Measurements from ENCODE around the gene PTPRM. TPM values are rescaled to one million over a fixed set of nuclear protein-coding genes. Genes with fewer than 3 reads are reported as not detected.
A peak's percentile ranks its signal among the peaks of the same experiment; 100 is the strongest.

The PTPRM gene
- polyA plus RNA-seq, 1 donor from 2014 or later, result 126 TPM

DNA sequence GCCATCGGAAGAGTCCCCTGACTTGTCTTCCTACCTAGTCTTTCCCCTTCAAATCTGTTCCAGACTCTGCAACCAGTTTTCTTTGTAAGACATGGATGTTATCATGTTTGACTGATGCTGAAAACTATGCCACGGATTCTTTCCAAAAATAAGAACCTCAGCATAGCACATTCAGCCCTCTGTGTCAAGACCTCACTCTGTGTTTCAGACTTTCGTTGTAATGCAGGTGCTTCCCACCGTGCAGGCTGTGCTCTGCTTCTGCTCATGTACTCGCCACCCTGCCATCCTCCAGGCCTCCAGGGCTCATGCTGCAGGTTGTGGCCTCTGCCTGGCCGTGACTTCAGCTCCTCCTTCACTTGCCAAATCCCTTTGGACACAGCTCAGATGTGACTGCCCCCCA is 695.1 kb downstream of the PTPRM start:
- Histone ChIP-seq H3K9me3 (ENCODE audit: low read length) (no peaks in the 10 kb centered on the region), H3K4me3 (ENCODE audit: low read length) (no peak overlapping the region), H4K20me1 (ENCODE audit: insufficient read depth) (no peaks in the 10 kb centered on the region), H3F3A (ENCODE audit: insufficient read depth, low read length, poor library complexity, severe bottlenecking) (no peaks in the 10 kb centered on the region), H3K27ac (ENCODE audit: low read length) (no peak overlapping the region), H3K79me2 (replicated peaks; ENCODE audit: insufficient read depth, low read length) (no peaks in the 10 kb centered on the region), H3K4me2 (ENCODE audit: low read length) (no peak overlapping the region), H2AFZ (ENCODE audit: low read depth, low read length) (no peak overlapping the region), H3K9ac (ENCODE audit: low read length) (no peak overlapping the region), H3K36me3 (ENCODE audit: insufficient read depth, low read length) (no peaks in the 10 kb centered on the region), H3K9me2 (ENCODE audit: insufficient read depth, low read length) (no peaks in the 10 kb centered on the region), H3K27me3 (ENCODE audit: insufficient read depth, low read depth, low read length) (no peaks in the 10 kb centered on the region)
- TF ChIP-seq SMC3 (conservative IDR thresholded peaks at IDR 0.05; ENCODE audit: poor library complexity) (no peak), POLR2AphosphoS5 (IDR thresholded peaks at IDR 0.05) (no peak)

DNA sequence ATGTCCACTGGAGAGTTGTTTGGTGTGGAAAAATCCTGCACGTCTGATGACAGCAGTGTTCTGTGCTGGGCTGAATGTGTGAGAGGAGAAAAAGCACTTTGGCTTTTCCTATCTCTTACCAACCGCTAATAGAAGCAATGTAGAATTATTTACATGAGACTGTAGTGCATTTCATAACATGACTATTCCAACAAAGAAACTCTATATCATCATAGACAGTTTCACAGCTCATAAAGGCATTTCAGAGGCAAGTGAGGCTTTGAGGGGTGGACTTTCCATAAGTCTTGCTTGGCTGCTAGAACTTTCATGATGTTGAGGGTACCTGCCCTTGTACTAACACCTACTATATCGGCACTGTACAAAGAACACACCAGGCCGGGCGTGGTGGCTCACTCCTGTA is 697.0 kb downstream of the PTPRM start:
- Histone ChIP-seq H3K27me3 (ENCODE audit: insufficient read depth, low read depth, low read length) (no peaks in the 10 kb centered on the region), H3F3A (ENCODE audit: insufficient read depth, low read length, poor library complexity, severe bottlenecking) (no peaks in the 10 kb centered on the region), H3K9ac (ENCODE audit: low read length) (no peak overlapping the region), H2AFZ (ENCODE audit: low read depth, low read length) (no peak overlapping the region), H3K27ac (ENCODE audit: low read length) (peak overlapping the region; percentile 83), H4K20me1 (ENCODE audit: insufficient read depth) (no peaks in the 10 kb centered on the region), H3K4me2 (ENCODE audit: low read length) (no peak overlapping the region), H3K9me2 (ENCODE audit: insufficient read depth, low read length) (no peaks in the 10 kb centered on the region), H3K4me3 (ENCODE audit: low read length) (no peak overlapping the region), H3K79me2 (replicated peaks; ENCODE audit: insufficient read depth, low read length) (no peaks in the 10 kb centered on the region), H3K9me3 (ENCODE audit: low read length) (no peaks in the 10 kb centered on the region), H3K36me3 (ENCODE audit: insufficient read depth, low read length) (no peaks in the 10 kb centered on the region)
- TF ChIP-seq, protein P1, sequence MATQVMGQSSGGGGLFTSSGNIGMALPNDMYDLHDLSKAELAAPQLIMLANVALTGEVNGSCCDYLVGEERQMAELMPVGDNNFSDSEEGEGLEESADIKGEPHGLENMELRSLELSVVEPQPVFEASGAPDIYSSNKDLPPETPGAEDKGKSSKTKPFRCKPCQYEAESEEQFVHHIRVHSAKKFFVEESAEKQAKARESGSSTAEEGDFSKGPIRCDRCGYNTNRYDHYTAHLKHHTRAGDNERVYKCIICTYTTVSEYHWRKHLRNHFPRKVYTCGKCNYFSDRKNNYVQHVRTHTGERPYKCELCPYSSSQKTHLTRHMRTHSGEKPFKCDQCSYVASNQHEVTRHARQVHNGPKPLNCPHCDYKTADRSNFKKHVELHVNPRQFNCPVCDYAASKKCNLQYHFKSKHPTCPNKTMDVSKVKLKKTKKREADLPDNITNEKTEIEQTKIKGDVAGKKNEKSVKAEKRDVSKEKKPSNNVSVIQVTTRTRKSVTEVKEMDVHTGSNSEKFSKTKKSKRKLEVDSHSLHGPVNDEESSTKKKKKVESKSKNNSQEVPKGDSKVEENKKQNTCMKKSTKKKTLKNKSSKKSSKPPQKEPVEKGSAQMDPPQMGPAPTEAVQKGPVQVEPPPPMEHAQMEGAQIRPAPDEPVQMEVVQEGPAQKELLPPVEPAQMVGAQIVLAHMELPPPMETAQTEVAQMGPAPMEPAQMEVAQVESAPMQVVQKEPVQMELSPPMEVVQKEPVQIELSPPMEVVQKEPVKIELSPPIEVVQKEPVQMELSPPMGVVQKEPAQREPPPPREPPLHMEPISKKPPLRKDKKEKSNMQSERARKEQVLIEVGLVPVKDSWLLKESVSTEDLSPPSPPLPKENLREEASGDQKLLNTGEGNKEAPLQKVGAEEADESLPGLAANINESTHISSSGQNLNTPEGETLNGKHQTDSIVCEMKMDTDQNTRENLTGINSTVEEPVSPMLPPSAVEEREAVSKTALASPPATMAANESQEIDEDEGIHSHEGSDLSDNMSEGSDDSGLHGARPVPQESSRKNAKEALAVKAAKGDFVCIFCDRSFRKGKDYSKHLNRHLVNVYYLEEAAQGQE (IDR thresholded peaks at IDR 0.05; ENCODE audit: borderline replicate concordance), result no peak
- TF ChIP-seq MXI1 (conservative IDR thresholded peaks at IDR 0.05; ENCODE audit: poor library complexity, severe bottlenecking) (no peak), SMC3 (conservative IDR thresholded peaks at IDR 0.05; ENCODE audit: poor library complexity) (no peak), EZH2 (IDR thresholded peaks at IDR 0.05; ENCODE audit: borderline replicate concordance, insufficient read depth, low read length, poor library complexity, severe bottlenecking) (no peak), TAF1 (IDR thresholded peaks at IDR 0.05; ENCODE audit: low read depth) (no peak), EP300 (conservative IDR thresholded peaks at IDR 0.05; ENCODE audit: poor library complexity, severe bottlenecking) (no peak)

DNA sequence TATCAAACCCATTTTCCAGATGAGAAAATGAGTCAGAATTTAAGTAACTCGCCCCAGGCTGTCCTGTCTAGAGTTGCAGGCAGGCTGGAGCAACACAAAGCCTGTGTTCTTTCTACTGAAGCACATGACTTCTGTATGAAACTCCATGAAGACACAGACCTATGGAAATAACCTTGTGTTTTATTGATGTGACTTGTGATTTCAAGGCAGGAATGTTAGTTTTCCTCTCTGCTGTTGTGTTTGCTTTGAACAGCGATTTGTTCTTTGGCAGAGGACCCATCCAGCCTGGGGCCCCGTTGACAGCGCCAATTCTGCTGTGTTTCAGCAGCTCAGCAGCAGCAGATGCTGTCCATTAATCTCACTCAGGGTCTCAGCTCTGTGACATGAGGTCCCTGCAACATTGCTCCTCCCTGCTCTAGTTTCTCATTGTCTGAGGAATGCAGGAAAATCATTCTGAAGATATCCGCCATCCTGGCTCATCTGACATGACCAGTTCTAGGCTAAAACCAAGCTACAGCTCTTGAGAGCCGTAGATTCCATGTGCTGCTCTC is 697.8 kb downstream of the PTPRM start:
- Histone ChIP-seq H3K36me3 (ENCODE audit: insufficient read depth, low read length) (no peaks in the 10 kb centered on the region), H4K20me1 (ENCODE audit: insufficient read depth) (no peaks in the 10 kb centered on the region), H3K9ac (ENCODE audit: low read length) (no peak overlapping the region), H3K27me3 (ENCODE audit: insufficient read depth, low read depth, low read length) (no peaks in the 10 kb centered on the region), H3K4me3 (ENCODE audit: low read length) (no peak overlapping the region), H3K4me2 (ENCODE audit: low read length) (no peak overlapping the region), H3F3A (ENCODE audit: insufficient read depth, low read length, poor library complexity, severe bottlenecking) (no peaks in the 10 kb centered on the region), H2AFZ (ENCODE audit: low read depth, low read length) (no peak overlapping the region), H3K27ac (ENCODE audit: low read length) (peak overlapping the region; percentile 83), H3K9me3 (ENCODE audit: low read length) (no peaks in the 10 kb centered on the region), H3K9me2 (ENCODE audit: insufficient read depth, low read length) (no peaks in the 10 kb centered on the region), H3K79me2 (replicated peaks; ENCODE audit: insufficient read depth, low read length) (no peaks in the 10 kb centered on the region)
- TF ChIP-seq, protein P2, sequence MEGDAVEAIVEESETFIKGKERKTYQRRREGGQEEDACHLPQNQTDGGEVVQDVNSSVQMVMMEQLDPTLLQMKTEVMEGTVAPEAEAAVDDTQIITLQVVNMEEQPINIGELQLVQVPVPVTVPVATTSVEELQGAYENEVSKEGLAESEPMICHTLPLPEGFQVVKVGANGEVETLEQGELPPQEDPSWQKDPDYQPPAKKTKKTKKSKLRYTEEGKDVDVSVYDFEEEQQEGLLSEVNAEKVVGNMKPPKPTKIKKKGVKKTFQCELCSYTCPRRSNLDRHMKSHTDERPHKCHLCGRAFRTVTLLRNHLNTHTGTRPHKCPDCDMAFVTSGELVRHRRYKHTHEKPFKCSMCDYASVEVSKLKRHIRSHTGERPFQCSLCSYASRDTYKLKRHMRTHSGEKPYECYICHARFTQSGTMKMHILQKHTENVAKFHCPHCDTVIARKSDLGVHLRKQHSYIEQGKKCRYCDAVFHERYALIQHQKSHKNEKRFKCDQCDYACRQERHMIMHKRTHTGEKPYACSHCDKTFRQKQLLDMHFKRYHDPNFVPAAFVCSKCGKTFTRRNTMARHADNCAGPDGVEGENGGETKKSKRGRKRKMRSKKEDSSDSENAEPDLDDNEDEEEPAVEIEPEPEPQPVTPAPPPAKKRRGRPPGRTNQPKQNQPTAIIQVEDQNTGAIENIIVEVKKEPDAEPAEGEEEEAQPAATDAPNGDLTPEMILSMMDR (IDR thresholded peaks at IDR 0.05; ENCODE audit: poor library complexity, severe bottlenecking), result no peak
- no peak for TF ChIP-seq TAF1 (IDR thresholded peaks at IDR 0.05; ENCODE audit: low read depth)
- TF ChIP-seq MXI1 (conservative IDR thresholded peaks at IDR 0.05; ENCODE audit: poor library complexity, severe bottlenecking), result no peak
- TF ChIP-seq SMC3 (conservative IDR thresholded peaks at IDR 0.05; ENCODE audit: poor library complexity), result no peak
- no peak for TF ChIP-seq EZH2 (IDR thresholded peaks at IDR 0.05; ENCODE audit: borderline replicate concordance, insufficient read depth, low read length, poor library complexity, severe bottlenecking)
- TF ChIP-seq POLR2AphosphoS5 (IDR thresholded peaks at IDR 0.05), result no peak
- no peak for TF ChIP-seq RAD21 (conservative IDR thresholded peaks at IDR 0.05)
- no peak for TF ChIP-seq EP300 (conservative IDR thresholded peaks at IDR 0.05; ENCODE audit: poor library complexity, severe bottlenecking)
- TF ChIP-seq, protein P1 (IDR thresholded peaks at IDR 0.05; ENCODE audit: borderline replicate concordance), result no peak
